ELF-1 (cell line): ENCODE measurements around the gene ADAP1.

Source experiments
- DNase-seq: peaks from one replicate; pipeline ENCODE4 v3.0.0-alpha.2; 2016; ENCODE audit warnings: low read depth, low spot score

The ADAP1 gene

GRCh38 chr7:988963-989529, 34.6 kb upstream of the ADAP1 start:
- DNase-seq, result peak; percentile 62

- peak; percentile 51 for DNase-seq
Measured at GRCh38 chr7:988426-988911, 34.0 kb upstream of the ADAP1 start.

GRCh38 chr7:987909-988308, 33.4 kb upstream of the ADAP1 start:
- no peak for DNase-seq

- DNase-seq, result no peak
Measured at GRCh38 chr7:986766-987751, 32.6 kb upstream of the ADAP1 start.

- DNase-seq, result no peak
Measured at GRCh38 chr7:985915-986741, 31.6 kb upstream of the ADAP1 start.

GRCh38 chr7:985127-985416, 30.6 kb upstream of the ADAP1 start:
- no peak for DNase-seq

GRCh38 chr7:984361-985126, 30.1 kb upstream of the ADAP1 start:
- no peak for DNase-seq

GRCh38 chr7:983616-984071, 29.2 kb upstream of the ADAP1 start:
- no peak for DNase-seq

GRCh38 chr7:983004-983615, 28.6 kb upstream of the ADAP1 start, which contains the start of gene CYP2W1:
CYP2W1 (plus strand) TSS chr7:983181; CDS start chr7:983212, 31 bp downstream.
- DNase-seq, result no peak

- DNase-seq, result no peak
Measured at GRCh38 chr7:982511-983003, 28.1 kb upstream of the ADAP1 start.

- DNase-seq, result no peak
Measured at GRCh38 chr7:981793-982510, 27.5 kb upstream of the ADAP1 start.

GRCh38 chr7:979886-980571, 25.5 kb upstream of the ADAP1 start:
- no peak for DNase-seq

GRCh38 chr7:979151-979550, 24.7 kb upstream of the ADAP1 start:
- DNase-seq, result no peak

- DNase-seq, result no peak
Measured at GRCh38 chr7:978416-979091, 24.1 kb upstream of the ADAP1 start.

- DNase-seq, result no peak
Measured at GRCh38 chr7:978049-978346, 23.5 kb upstream of the ADAP1 start.

GRCh38 chr7:977326-978048, 23.0 kb upstream of the ADAP1 start:
- DNase-seq, result no peak

- no peak for DNase-seq
Measured at GRCh38 chr7:976901-977325, 22.4 kb upstream of the ADAP1 start.
